HAP-1 (cell line): ENCODE data around the gene KANK2.

ENCODE experiments used
- DNase-seq, 2 experiments: peaks; one replicate each; pipeline ENCODE4 v3.0.0-alpha.2; 2016 to 2020; ENCODE audit warnings: low spot score in 2 of 2
- H3K27me3 ChIP-seq: fragments of 250-450 bp; sonication (Bioruptor Pico); 2 replicates; pipeline ENCODE4 v1.5.1; 2020; ENCODE audit warnings: low read depth, mild to moderate bottlenecking, moderate library complexity
- H3K36me3 ChIP-seq: fragments of 250-450 bp; sonication (Bioruptor Pico); replicated peaks from 2 replicates; pipeline ENCODE4 v1.5.1; 2020; ENCODE audit warnings: mild to moderate bottlenecking
- H3K4me1 ChIP-seq: fragments of 250-450 bp; sonication (Bioruptor Pico); 2 replicates; pipeline ENCODE4 v1.5.1; 2020; ENCODE audit warnings: mild to moderate bottlenecking
- H3K4me3 ChIP-seq: fragments of 250-450 bp; sonication (Bioruptor Pico); 2 replicates; pipeline ENCODE4 v1.5.1; 2020; ENCODE audit warnings: mild to moderate bottlenecking, moderate library complexity
- H3K9me3 ChIP-seq: fragments of 250-450 bp; sonication (Bioruptor Pico); 2 replicates; pipeline ENCODE4 v1.5.1; 2020; ENCODE audit warnings: mild to moderate bottlenecking, moderate library complexity
- in situ Hi-C: fragments of 300-500 bp; cut with MboI; formaldehyde crosslinking; loops from 3 replicates; pipeline ENCODE4 v1.14.3; 2020; ENCODE audit warnings: low sequenced_read_pairs, inconsistent platforms, mixed read lengths

The KANK2 gene

GRCh38 chr19:11234486-11235075 lies 37.2 kb upstream of the KANK2 start:
- Histone ChIP-seq H3K4me3 (no peak overlapping the region), H3K4me1 (no peaks in the 10 kb centered on the region), H3K27me3 (no peaks in the 10 kb centered on the region), H3K9me3 (no peaks in the 10 kb centered on the region), H3K36me3 (peaks cover 8% of the 10 kb centered on the region)
- in situ Hi-C loops = no loop called here
- no peak for DNase-seq

DNA sequence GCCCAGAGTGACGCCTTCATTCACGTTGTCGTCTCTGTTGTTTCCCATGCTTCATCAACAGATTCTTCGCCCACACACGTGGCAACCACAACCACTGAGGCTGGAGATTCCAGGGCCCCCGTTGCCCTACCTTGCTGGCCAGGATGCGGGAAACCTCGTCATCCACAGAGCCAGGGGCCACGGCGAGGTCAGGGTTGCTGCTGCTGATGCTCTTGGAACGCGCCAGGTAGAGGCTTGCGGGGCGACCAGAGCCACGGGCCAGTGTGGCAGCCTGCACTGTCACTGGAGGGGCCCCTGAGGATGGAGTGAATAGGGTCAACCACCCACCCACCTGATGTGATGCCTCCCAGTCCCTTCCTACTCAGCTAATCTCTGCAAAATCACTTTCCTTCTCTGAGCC lies 35.7 kb upstream of the KANK2 start:
- in situ Hi-C loops = no loop called here
- peaks cover 8% of the 10 kb centered on the region for H3K36me3 ChIP-seq

GRCh38 chr19:11232555-11232954 lies 35.2 kb upstream of the KANK2 start:
- Histone ChIP-seq H3K27me3 (no peaks in the 10 kb centered on the region), H3K4me1 (no peaks in the 10 kb centered on the region), H3K36me3 (peaks cover 8% of the 10 kb centered on the region), H3K4me3 (no peak overlapping the region), H3K9me3 (no peaks in the 10 kb centered on the region)
- in situ Hi-C loops = no loop called here
- DNase-seq = no peak

More for the DNA sequence above, 35.7 kb upstream of the KANK2 start:
- DNase-seq = no peak
- no peaks in the 10 kb centered on the region for H3K4me1 ChIP-seq
- H3K9me3 ChIP-seq = no peaks in the 10 kb centered on the region
- no peak overlapping the region for H3K4me3 ChIP-seq
- H3K27me3 ChIP-seq = no peaks in the 10 kb centered on the region

DNA sequence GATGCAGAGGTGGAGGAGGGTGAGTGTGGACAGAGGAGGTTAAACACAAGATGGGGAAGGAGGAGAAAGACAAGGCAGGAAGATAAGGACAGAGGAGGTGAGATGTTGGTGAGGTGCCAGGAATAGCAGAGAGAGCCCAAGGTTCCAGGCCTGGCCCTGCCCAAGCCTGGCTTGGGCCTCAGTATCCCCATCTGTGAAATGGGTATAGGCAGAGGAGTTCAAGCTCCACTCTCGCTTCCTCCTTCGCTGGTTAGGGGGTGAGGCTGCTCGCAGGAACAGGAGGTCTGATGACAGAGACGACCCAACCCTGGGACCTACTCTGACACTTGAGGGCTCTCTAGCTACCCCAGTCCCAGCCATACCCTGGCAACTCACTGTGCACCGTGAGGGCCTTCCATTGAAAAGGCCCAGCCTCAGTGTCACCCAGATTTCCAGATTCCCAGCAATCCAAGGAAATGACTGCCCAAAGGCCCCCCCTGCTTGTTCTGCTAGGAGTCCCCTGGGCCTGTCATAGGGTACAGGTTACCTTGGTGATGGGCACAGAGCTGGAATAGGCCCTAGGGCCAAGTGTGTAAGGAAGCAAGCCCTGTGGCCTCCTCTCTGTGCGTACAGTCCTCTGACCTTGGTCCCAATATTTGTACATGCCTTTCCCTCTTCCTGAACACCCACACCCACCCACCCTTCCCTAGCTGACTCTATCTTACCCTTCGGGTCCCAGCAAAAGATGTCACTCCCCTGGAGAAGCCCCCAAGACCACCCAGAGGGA lies 33.5 kb upstream of the KANK2 start:
- no peak for DNase-seq
- Histone ChIP-seq H3K4me3 (no peak overlapping the region), H3K27me3 (no peaks in the 10 kb centered on the region), H3K36me3 (peaks cover 8% of the 10 kb centered on the region), H3K9me3 (no peaks in the 10 kb centered on the region), H3K4me1 (no peaks in the 10 kb centered on the region)
- in situ Hi-C loops = no loop called here

DNA sequence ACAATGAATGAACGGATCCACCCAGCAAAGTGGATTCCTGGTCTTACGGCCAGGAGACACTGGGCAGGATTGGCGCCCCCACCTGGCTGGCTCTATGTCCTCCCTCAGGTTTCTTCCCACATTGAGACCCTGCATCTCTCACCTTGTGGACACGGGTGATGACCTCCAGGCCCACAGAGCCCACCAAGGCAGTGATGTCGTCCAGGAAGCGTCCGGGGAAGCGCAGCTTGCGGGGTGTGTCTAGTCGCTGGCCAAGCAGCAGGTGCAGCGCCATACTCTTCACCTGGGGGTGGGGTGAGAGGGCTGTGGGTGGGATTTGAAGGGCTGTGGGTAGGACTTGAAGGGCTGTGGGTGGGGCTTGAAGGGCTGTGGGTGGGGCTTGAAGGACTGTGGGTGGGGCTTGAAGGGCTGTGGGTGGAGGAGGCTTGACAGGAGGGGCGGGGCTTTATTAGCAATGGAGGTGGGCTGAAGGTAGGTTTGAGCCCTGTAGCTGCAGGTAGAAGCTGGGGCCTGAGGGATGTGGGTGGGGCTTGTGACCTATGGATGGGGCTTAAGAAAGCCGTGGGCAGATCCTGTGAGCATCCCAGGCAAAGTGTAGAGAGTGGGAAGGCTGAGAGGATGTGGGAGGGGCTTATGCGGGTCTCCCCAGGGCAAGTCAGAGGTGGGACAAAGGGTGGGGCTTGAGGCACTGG lies 30.0 kb upstream of the KANK2 start:
- in situ Hi-C loops = no loop called here
- H3K36me3 ChIP-seq = peaks cover 1% of the 10 kb centered on the region

GRCh38 chr19:11226716-11227166 lies 29.4 kb upstream of the KANK2 start:
- H3K4me3 ChIP-seq = no peak overlapping the region
- no peaks in the 10 kb centered on the region for H3K27me3 ChIP-seq
- DNase-seq = no peak
- no peaks in the 10 kb centered on the region; the same call in 1 of the 2 replicates for H3K9me3 ChIP-seq
- peaks cover 2% of the 10 kb centered on the region; the same call in 1 of the 2 replicates for H3K36me3 ChIP-seq
- no peaks in the 10 kb centered on the region for H3K4me1 ChIP-seq
- in situ Hi-C loops = no loop called here

More for the DNA sequence above, 30.0 kb upstream of the KANK2 start:
- no peaks in the 10 kb centered on the region for H3K27me3 ChIP-seq
- H3K4me3 ChIP-seq = no peak overlapping the region
- H3K9me3 ChIP-seq = no peaks in the 10 kb centered on the region
- no peaks in the 10 kb centered on the region for H3K4me1 ChIP-seq
- DNase-seq = peak; percentile 13 to 78

DNA sequence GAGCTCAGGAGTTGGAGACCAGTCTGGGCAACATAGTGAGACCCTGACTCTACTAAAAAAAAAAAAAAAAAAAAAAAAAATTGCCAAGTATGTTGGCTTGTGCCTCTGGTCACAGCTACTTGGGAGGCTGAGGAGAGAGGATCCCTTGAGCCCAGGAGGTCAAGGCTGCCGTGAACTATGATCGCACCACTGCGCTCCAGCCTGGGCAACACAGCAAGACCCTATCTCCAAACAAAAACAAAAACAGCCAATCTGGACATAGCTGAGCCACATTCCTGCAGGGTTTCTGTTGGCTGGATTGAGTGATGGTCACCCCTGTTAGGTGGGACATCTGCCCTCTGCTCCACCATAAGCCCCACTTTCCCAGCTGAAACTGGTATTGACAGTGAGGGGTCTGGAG lies 28.5 kb upstream of the KANK2 start:
- H3K9me3 ChIP-seq = peaks cover 5% of the 10 kb centered on the region; the same call in 1 of the 2 replicates
- peaks cover 8% of the 10 kb centered on the region; the same call in 1 of the 2 replicates for H3K36me3 ChIP-seq
- no peak overlapping the region for H3K4me3 ChIP-seq
- in situ Hi-C loops = no loop called here
- no peaks in the 10 kb centered on the region for H3K4me1 ChIP-seq
- DNase-seq = no peak
- no peaks in the 10 kb centered on the region for H3K27me3 ChIP-seq

GRCh38 chr19:11225172-11225571 lies 27.8 kb upstream of the KANK2 start:
- no peak overlapping the region for H3K4me3 ChIP-seq
- H3K9me3 ChIP-seq = peaks cover 7% of the 10 kb centered on the region

DNA sequence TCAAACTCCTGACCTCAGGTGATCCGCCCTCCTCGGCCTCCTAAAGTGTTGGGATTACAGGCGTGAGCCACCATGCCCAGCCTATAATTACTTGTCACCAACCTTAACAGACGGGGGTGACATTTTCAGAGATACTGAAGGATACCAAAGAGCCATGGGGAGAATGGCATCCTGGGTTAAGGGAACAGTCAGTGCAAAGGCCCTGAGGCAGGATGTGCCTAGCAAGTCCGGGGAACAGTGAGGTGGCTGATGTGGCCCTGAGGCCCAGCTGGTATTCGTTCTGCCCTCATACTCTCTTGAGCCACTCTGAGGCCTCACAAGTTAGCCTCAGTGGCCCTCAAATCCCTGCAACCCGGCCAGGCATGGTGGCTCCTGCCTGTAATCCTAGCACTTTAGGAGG lies 27.1 kb upstream of the KANK2 start:
- in situ Hi-C loops = no loop called here
- H3K36me3 ChIP-seq = peaks cover 12% of the 10 kb centered on the region
- no peaks in the 10 kb centered on the region for H3K27me3 ChIP-seq
- peaks cover 8% of the 10 kb centered on the region for H3K9me3 ChIP-seq
- H3K4me3 ChIP-seq = no peak overlapping the region
- no peaks in the 10 kb centered on the region for H3K4me1 ChIP-seq
- no peak for DNase-seq

More at GRCh38 chr19:11225172-11225571, 27.8 kb upstream of the KANK2 start:
- peaks cover 11% of the 10 kb centered on the region for H3K36me3 ChIP-seq
- DNase-seq = no peak
- no peaks in the 10 kb centered on the region for H3K27me3 ChIP-seq
- in situ Hi-C loops = no loop called here
- H3K4me1 ChIP-seq = no peaks in the 10 kb centered on the region

GRCh38 chr19:11223200-11223599 lies 25.9 kb upstream of the KANK2 start:
- in situ Hi-C loops = no loop called here
- DNase-seq = no peak
- Histone ChIP-seq H3K27me3 (no peaks in the 10 kb centered on the region), H3K4me3 (no peak overlapping the region), H3K4me1 (no peaks in the 10 kb centered on the region), H3K36me3 (peaks cover 12% of the 10 kb centered on the region), H3K9me3 (peaks cover 8% of the 10 kb centered on the region)

GRCh38 chr19:11221082-11221598 lies 23.8 kb upstream of the KANK2 start:
- Histone ChIP-seq H3K36me3 (peaks cover 12% of the 10 kb centered on the region), H3K27me3 (no peaks in the 10 kb centered on the region), H3K9me3 (peaks cover 8% of the 10 kb centered on the region), H3K4me3 (no peak overlapping the region), H3K4me1 (no peaks in the 10 kb centered on the region)
- no peak for DNase-seq
- in situ Hi-C loops = no loop called here

DNA sequence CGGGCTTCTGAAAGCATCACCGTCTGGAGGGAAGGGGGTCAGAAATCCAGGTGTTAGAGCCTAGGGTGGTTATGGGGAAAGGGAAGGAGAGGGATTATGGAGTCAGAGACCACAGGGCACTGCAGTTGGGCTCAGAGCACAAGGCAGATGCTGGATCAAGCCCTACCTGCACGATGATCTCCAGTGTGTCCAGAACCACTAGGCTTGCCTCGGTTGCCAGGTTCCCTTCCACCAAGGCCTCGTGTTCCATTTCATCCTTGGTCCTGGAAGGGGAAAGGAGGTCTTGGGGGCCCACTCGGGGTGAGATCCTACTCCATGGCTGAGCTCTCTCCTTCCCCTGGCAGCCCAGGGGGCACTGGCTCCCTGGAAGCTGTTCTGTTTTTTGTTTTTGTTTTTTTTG lies 17.0 kb upstream of the KANK2 start:
- DNase-seq = no peak
- peaks cover 6% of the 10 kb centered on the region for H3K36me3 ChIP-seq
- in situ Hi-C loops = no loop called here
- H3K27me3 ChIP-seq = no peaks in the 10 kb centered on the region
- no peak overlapping the region for H3K4me3 ChIP-seq
- H3K9me3 ChIP-seq = no peaks in the 10 kb centered on the region
- no peaks in the 10 kb centered on the region for H3K4me1 ChIP-seq

DNA sequence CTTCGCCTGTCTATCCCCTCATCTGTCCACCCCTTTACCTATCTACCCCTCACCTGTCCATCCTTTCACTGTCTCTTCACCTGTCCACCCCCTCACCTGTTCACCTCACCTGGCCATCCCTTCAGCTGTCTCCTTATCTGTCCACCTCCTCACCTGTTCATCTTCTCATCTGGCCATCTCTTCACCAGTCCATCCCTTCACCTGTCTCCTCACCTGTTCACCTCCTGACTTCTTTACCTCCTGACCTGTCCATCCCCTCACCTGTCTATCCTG lies 13.2 kb upstream of the KANK2 start:
- Histone ChIP-seq H3K27me3 (no peaks in the 10 kb centered on the region), H3K36me3 (peaks cover 5% of the 10 kb centered on the region), H3K4me3 (no peak overlapping the region), H3K4me1 (no peaks in the 10 kb centered on the region), H3K9me3 (no peaks in the 10 kb centered on the region)
- no peak for DNase-seq
- in situ Hi-C loops = no loop called here
